SKM-1 (cell line): ENCODE results near the gene TLR7.

Experiments
- DNase-seq: peaks from one replicate; lab custom pipeline; 2025; ENCODE audit not compliant: unreplicated experiment; lab: John Stamatoyannopoulos, UW

TLR7 gene

DNA sequence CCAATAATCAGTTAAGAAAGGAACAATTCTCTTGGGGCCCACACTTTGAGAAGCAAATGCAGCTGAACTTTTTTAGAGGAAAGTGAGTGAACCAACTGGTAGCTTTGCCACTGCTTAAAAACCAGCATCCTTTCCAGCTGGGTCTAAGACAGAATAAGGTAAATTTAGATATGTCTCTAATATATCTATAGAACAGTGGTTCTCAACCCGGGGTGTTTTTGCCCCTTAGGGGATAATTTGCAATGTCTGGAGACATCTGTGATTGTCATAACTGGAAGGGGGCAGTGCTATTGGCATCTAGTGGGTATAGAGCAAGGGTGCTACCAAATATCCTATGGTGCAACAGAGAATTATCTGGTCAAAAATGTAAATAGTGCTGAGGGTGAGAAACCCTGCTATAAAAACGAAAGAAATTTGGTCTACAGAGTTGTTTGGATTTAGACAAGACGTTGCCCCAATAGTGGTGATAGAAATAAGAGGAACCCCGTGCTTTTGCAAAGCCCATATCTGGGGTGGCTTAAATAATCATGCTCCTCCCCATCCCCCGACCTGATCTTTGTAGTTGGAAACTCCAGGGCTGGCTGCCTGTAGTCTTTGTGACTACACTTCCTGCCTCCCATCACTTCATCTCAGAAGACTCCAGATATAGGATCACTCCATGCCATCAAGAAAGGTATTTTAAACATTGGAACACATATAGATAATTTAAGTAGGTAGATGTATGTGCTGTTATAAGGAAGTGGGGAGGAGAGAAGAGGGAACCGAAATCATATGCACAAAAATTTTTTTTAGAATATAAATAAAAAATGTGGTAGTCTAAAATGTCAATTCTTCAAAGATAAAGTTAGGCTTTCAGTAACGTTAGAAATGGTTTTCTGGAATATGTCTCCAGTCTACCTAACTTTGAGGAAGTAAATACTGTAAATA lies at the start of gene TLR7:
Gene TLR7 (plus strand): TSS at position 622 of the 927 bp plus-strand sequence. CDS start 507 bp downstream, outside the sequence.
- DNase-seq: no peak

DNA sequence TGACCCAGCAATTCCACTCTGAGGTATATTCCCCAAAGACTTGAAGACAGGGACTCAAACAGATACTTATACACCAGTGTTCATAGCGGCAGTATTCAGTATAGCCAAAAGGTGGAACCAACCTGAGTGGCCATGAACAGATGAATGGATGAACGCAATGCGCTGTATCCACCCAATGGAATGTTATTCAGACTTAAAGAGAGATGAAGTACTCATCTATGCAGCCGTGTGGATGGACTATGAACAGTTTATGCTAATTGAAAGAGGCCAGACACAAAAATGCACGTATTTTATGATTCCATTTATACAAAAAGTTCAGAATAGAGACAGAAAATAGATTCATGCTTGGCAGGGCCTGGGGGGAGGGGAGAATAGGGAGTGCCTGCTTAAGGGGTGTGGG lies 49.3 kb upstream of the TLR7 start:
- no peak for DNase-seq

DNA sequence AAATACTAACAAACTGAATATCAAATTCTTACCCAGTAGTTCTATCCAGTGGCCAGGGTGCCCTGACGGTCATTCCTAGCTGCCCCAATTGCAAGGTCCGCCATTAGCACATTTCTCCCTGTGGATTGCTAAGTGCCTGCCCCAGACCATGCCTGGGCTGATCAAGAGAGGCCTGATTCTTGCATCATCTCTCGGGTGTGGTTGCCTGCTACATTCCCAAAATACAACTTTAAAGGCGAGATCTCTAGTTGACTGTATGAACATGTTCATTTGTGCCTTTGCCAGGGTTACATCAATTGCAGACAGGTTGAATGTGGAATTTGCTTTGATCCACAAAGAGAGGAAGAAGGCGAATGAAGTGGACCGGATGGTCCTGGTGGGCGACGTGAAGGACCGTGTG lies 47.6 kb upstream of the TLR7 start:
- no peak for DNase-seq

DNA sequence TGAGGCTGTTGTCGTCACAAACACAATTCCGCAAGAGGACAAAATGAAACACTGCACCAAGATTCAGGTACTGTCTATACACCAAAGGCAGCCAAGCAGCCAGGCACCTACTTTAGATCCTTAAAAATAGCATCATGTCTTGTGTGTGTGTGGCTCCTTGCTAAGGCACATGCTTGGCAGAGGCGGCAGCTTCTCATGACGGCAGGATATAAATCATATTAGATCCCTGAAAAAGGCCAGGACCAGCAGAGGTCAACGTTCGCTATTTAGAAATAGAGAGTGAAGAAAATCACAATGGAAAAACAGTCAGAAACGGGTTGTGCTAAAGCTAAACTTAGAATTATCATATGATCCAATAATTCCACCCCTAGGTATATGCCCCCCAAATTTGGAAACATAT lies 46.1 kb upstream of the TLR7 start:
- no peak for DNase-seq

DNA sequence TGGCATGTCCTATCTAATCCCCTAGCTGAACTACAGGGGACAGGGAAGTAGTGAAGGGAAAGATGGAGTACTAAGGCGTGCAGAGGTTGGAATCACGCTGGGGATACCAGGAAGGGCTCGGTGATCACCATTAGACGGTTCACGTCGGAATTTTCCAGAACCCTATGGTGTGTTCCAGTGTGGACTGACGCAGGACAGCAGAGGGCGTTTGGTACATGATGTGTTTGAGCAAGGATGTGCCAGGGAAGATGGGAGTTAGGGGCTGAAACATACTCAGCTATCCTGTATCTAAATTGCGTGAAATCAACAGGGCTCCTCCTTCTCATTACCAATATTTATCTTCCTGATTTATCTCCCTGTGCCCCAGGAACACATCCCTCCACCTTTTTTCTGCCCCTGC lies 41.9 kb upstream of the TLR7 start:
- no peak for DNase-seq

DNA sequence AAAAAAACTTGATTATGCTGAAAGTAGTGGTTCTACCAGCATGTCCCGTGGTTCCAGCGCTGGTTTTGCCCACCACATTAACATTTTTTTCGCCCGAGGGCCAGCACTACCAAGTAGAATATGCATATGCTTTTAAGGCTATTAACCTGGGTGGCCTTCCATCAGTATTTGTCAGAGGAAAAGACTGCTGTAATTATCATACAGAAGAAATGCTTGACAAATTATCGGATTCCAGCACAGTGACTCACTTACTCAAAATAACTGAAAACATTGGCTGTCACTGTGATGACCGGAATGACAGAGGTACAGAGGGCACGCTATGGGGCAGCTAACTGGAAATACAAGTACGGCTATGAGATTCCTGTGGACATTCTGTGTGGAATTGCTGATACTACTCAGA lies 41.1 kb upstream of the TLR7 start:
- no peak for DNase-seq

DNA sequence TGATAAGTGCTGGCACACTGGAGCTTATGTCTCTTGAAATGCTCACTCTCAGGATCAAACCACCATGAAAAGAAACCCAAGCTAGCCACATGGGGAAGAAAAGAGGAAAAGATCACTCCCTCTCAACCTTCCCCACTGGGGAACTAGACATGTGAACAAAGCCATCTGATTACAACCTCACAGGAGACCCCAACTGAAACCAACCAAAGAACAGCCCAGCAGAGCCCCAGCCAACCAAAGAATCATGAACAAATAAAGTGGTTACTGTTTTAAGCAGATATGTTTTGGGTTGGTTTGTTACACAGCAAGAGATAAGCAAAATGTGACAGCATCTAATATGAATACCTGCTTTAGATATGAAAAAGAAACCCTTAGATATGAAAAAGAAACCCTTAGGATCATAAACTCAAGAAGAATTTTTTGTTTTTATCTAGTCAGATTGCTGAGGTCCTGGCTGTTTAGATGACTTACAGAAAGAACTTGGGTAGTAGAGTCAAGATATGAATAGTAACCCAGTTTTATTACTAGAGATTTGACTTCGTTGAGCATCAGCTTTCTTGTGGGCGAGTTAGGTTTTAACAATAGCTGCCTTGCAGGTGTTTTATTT lies 23.7 kb upstream of the TLR7 start:
- no peak for DNase-seq

DNA sequence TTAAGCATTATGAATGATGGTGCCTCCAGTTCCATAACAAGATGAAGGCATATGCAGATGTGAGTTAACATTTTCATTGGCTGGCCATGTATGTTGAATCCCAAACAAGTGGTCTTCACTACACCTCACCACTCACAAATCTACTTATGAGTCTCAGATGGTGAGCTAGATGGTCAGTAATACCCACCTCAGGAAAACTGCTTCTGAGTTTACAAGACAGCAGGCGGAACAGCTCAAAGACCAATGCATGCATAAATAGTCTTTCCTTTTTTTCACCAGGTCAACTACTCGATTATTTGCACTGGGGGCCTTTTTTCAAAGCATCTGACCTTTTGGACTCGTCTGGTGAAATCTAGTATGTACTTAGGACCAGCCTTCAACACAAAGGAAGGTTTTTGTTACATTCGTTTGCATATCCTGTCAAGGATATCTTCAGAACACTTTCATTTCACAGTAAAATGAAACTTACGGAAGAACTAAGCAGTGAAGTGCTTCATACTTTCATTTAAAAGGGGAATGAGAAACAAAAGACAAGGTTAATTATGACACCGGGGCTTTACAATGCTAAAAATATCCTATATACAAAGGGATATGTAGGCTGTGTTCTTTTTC lies 23.1 kb upstream of the TLR7 start:
- no peak for DNase-seq

DNA sequence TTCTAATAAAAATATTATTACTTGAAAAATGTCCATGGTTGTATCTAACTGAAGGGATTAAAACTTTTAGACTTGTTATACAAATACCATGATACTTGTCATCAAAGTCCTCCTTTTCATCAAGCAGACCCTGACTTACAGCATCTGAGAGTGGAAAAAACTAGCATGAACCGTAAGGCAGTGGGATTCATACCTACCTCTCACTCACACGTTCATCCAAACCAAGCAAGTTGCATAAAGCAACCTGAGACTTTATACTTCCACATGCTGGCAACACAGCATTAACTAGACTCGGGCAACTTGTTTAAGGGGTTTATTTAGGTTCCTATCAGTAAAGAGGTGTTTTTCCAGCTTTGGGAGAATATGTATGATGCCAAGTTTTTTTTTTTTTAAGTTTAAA lies 22.6 kb upstream of the TLR7 start:
- no peak for DNase-seq

DNA sequence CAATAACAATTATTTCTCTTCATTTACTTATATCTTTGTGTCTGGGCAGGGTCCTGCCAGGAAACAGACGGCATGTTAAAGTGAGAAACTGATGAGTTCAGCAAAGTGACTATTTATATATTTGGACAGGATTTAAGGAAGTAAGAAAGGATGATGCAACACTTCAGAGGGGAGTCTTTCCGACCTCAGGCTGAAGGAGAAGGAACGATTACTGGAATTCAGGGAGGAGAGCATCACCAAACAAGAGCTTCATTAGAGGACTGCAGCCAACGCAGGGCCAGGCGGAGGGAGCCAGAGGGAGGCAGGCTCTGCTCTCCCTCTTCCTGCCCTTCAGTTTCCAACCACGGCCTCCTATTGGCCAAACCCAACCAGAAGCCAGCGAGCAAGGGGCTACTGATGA lies 1.5 kb upstream of the TLR7 start:
- peak; percentile 24 for DNase-seq

DNA sequence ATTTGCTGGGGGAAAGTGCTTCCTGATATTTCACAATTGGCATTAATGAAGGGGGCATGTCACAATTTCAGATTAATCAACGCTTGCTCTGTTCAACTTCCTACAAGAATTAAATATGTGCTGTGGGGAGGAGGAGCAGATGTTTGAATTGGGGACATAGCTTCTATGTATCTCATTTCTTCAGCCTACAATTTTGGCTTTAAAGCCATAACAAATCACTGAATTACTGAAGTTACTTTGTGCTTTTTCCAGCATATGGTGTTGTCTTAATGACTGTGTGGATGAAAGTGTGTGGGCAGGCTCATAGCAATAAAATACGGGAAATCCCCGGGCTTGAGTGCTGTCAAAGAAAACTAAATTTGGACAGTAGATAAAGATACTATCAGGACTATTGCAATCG lies 813 bp downstream of the TLR7 start:
- DNase-seq: no peak

DNA sequence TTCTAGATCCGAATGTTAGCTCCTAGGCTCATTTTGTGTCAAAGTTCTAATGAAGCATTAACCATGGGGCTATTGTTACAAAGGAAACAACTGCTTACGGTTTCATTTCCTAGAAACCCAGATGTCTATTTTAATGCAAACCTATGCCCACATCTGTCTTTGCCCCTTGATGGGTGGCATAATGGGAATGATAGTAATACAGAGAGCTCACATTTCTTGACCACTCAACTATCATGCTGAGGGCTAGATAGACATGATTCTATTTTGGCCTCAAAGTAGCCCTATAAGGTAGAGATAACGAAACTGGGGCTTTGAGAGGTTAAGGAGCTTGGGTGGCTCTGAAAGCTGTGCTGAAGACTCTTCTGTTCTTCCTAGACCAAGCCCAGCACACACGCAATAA lies 1.9 kb downstream of the TLR7 start:
- DNase-seq: no peak

DNA sequence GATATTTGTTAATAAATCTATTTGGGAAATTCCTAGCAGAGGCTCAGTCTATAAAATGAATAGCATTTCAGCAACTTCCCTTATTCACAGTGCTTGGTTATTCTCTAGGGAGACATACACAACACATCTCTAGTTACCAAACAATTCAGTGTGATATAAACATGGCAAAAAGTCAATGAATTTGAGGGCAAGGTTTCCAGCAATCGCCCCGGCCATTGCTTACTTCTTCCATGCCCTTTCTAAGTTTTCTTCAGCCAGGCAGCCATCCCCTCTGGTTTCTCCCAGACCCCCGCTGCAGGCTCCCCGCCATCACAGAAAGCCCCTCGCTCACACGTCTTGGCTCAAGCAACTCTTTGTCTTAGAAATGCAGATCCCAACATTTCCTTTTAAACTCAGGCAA lies 4.4 kb downstream of the TLR7 start:
- no peak for DNase-seq

DNA sequence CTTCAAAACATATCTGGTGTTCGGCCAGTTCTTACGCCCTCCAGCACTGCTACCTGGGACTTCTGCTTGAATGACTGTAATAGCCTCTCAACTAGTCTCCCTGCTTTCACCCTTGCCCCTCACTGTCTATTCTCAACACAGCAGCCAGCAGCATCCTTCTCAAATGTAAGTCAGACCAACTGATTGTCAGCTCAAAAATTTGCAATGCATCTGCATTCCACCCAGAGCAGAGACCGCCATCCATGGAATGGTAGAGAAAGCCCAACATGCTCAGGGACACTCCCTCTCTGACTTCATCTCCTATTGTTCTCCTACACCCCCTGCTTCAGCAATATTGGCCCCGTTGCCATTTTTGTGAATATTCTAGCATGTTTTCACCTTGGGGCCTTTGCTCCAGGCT lies 5.9 kb downstream of the TLR7 start:
- DNase-seq: no peak

DNA sequence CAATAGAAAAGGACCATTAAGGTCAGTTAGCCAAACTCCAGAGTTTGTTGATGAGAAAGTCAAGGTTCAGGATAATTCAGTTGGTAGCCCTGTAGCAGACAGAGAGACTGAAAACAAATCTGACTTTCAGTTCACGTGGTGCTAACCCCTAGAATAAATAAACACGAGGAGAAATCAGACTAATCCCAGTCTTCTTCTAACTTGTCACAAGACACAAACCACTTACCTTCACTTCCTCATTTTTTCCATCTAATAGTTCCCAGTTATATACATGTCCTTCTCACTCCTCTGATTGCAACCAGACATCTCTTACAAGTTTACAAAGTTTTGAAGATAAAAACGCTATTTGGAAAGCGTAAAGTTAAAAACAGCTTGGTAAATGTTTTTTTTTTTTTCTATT lies 7.7 kb downstream of the TLR7 start:
- no peak for DNase-seq

DNA sequence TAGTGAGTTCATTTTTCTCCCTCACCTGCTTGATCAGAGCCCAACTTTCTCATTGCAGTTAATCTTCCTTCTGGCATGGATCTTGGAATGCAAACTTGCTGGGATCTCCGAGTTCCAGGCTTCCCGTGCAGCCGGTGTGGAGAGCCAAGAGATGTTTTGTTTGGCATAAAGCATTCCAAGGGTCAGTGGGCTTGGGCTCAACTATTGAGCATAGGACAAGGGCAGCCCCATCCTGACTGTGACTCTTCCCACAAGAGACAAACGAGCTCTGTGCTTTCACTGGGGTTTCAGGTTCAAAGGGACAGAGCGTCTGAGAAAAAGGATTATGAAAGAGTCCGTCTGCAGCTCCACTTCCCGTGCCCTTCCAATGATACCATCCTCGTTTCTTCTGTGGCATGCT lies 10.5 kb downstream of the TLR7 start:
- DNase-seq: no peak

DNA sequence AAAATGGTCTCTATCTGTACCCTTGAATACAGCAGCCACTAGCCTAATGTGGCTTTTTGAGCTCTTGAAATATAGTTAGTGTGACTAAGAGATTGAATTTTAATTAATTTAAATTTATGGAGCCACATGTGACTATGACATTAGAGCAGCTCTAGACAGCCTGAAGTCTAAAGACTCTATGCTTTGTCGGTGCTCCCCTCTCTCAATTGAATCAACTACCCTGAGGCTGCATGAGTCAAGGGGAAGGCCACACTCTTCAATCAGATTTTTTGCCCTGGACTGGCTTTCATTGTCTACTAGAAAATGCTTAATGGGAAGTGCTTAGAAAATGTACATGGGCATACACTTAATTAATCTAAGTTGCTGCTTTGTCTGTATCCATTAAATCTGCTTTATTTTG lies 11.7 kb downstream of the TLR7 start:
- no peak for DNase-seq

DNA sequence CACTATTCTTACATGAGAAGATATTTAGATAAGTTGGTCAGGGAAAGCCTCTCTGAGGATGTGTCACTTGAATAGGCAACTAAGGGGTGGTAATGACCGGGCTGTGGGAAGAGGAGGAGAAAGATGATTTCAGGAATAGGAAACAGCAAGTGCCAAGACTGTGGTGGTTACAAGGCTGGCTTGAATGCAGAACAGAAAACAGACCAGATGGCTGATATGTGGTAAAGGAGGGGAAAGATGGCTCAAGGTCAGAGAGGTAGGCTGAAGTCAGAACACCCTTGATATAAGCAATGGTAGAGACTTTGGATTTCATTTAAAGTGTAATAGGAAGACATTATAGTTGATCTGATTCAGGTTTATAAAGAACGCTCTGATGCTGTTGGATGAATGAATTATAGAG lies 15.0 kb downstream of the TLR7 start:
- DNase-seq: no peak

DNA sequence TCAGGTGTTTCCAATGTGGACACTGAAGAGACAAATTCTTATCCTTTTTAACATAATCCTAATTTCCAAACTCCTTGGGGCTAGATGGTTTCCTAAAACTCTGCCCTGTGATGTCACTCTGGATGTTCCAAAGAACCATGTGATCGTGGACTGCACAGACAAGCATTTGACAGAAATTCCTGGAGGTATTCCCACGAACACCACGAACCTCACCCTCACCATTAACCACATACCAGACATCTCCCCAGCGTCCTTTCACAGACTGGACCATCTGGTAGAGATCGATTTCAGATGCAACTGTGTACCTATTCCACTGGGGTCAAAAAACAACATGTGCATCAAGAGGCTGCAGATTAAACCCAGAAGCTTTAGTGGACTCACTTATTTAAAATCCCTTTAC lies 18.6 kb downstream of the TLR7 start:
- no peak for DNase-seq

DNA sequence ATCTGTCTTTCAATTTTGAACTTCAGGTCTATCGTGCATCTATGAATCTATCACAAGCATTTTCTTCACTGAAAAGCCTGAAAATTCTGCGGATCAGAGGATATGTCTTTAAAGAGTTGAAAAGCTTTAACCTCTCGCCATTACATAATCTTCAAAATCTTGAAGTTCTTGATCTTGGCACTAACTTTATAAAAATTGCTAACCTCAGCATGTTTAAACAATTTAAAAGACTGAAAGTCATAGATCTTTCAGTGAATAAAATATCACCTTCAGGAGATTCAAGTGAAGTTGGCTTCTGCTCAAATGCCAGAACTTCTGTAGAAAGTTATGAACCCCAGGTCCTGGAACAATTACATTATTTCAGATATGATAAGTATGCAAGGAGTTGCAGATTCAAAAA lies 19.7 kb downstream of the TLR7 start:
- DNase-seq: no peak

DNA sequence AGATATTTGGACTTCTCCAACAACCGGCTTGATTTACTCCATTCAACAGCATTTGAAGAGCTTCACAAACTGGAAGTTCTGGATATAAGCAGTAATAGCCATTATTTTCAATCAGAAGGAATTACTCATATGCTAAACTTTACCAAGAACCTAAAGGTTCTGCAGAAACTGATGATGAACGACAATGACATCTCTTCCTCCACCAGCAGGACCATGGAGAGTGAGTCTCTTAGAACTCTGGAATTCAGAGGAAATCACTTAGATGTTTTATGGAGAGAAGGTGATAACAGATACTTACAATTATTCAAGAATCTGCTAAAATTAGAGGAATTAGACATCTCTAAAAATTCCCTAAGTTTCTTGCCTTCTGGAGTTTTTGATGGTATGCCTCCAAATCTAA lies 20.3 kb downstream of the TLR7 start:
- no peak for DNase-seq

DNA sequence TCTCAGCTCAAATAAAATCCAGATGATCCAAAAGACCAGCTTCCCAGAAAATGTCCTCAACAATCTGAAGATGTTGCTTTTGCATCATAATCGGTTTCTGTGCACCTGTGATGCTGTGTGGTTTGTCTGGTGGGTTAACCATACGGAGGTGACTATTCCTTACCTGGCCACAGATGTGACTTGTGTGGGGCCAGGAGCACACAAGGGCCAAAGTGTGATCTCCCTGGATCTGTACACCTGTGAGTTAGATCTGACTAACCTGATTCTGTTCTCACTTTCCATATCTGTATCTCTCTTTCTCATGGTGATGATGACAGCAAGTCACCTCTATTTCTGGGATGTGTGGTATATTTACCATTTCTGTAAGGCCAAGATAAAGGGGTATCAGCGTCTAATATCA lies 20.9 kb downstream of the TLR7 start:
- no peak for DNase-seq
